IMR-90 (cell line): ENCODE measurements around the gene IL18. TPM values are rescaled to one million over a fixed set of nuclear protein-coding genes. Genes with fewer than 3 reads are reported as not detected.

Experiments used
- ATAC-seq: fragments of 200-7000 bp; cut with Tn5 transposase; 2 replicates; pipeline ENCODE4 v1.9.1; 2020; ENCODE audit warnings: low read depth, mild to moderate bottlenecking, moderate library complexity
- BruUV-seq: library from RNA; stranded (reverse); fragments of 400-500 nt; replicated peaks from 2 replicates; lab custom pipeline; 2021; lab: Mats Ljungman, UMichigan
- CTCF ChIA-PET: fragments of 300-600 bp; formaldehyde crosslinking; extraction: SDS; loops from one replicate; lab custom pipeline; 2021; ENCODE audit warnings: antibody characterized with exemption; lab: Yijun Ruan, JAX
- POLR2A ChIA-PET: fragments of 300-600 bp; sonication (Branson Sonifier 250); formaldehyde crosslinking; loops from one replicate; lab custom pipeline; 2022; ENCODE audit warnings: antibody characterized with exemption; ENCODE audit not compliant: unreplicated experiment; lab: Charles Lee
- DNase-seq: peaks from one replicate; pipeline ENCODE4 v3.0.0; 2013
- H2AFZ ChIP-seq: replicated peaks from 2 replicates; pipeline ENCODE3; 2013; ENCODE audit warnings: low read length, mild to moderate bottlenecking; ENCODE audit not compliant: poor library complexity
- H2AK5ac ChIP-seq: 2 replicates; pipeline ENCODE4 v1.6.1; 2013; ENCODE audit warnings: low read depth, low read length, inconsistent platforms
- H2AK9ac ChIP-seq: replicated peaks from 2 replicates; pipeline ENCODE3; 2013; ENCODE audit warnings: mild to moderate bottlenecking, low read depth, low read length, moderate library complexity; ENCODE audit not compliant: poor library complexity
- H2BK120ac ChIP-seq: 2 replicates; pipeline ENCODE4 v1.6.1; 2013; ENCODE audit warnings: low read depth, low read length, inconsistent platforms
- H2BK15ac ChIP-seq: 3 replicates; pipeline ENCODE4 v1.6.1; 2013; ENCODE audit warnings: low read depth, low read length, inconsistent platforms
- H2BK20ac ChIP-seq: 2 replicates; pipeline ENCODE4 v1.6.1; 2013; ENCODE audit warnings: low read depth, mild to moderate bottlenecking, inconsistent platforms, low read length, moderate library complexity
- H2BK5ac ChIP-seq: 2 replicates; pipeline ENCODE4 v1.6.1; 2013; ENCODE audit warnings: mild to moderate bottlenecking, low read depth, low read length, inconsistent platforms; ENCODE audit not compliant: poor library complexity, severe bottlenecking
- H3K14ac ChIP-seq: replicated peaks from 2 replicates; pipeline ENCODE4 v1.6.1; 2013; ENCODE audit warnings: low read depth, low read length, inconsistent platforms
- H3K18ac ChIP-seq: 2 replicates; pipeline ENCODE4 v1.6.1; 2013; ENCODE audit warnings: low read depth, low read length, control low read depth
- H3K23ac ChIP-seq: 2 replicates; pipeline ENCODE4 v1.6.1; 2013; ENCODE audit warnings: low read depth, low read length, inconsistent platforms
- H3K27ac ChIP-seq: 2 replicates; pipeline ENCODE4 v1.5.1; 2013; ENCODE audit warnings: mild to moderate bottlenecking, control low read depth, low read length; ENCODE audit not compliant: insufficient read depth
- H3K27me3 ChIP-seq: 2 replicates; pipeline ENCODE4 v1.6.1; 2013; ENCODE audit warnings: low read length; ENCODE audit not compliant: control insufficient read depth, insufficient read depth
- H3K36me3 ChIP-seq: 2 replicates; pipeline ENCODE4 v1.6.1; 2013; ENCODE audit warnings: low read length, mixed read lengths; ENCODE audit not compliant: control insufficient read depth, insufficient read depth
- H3K4ac ChIP-seq: 2 replicates; pipeline ENCODE4 v1.6.1; 2013; ENCODE audit warnings: low read depth, low read length, inconsistent platforms
- H3K4me1 ChIP-seq: 2 replicates; pipeline ENCODE4 v1.6.1; 2013; ENCODE audit warnings: low read length, mixed read lengths; ENCODE audit not compliant: control insufficient read depth, insufficient read depth
- H3K4me2 ChIP-seq: 2 replicates; pipeline ENCODE4 v1.6.1; 2013; ENCODE audit warnings: low read depth, mild to moderate bottlenecking, control low read depth, low read length, moderate library complexity
- H3K4me3 ChIP-seq: 2 replicates; pipeline ENCODE4 v1.5.1; 2013; ENCODE audit warnings: low read depth, mild to moderate bottlenecking, control low read depth, low read length, moderate library complexity; ENCODE audit not compliant: insufficient read depth
- H3K56ac ChIP-seq: 2 replicates; pipeline ENCODE4 v1.6.1; 2013; ENCODE audit warnings: low read length, inconsistent platforms; ENCODE audit not compliant: insufficient read depth; ENCODE audit errors: extremely low read depth
- H3K79me1 ChIP-seq, 2 experiments: 2 replicates each; pipeline ENCODE4 v1.6.1; 2013; ENCODE audit warnings: low read length in 2 of 2, inconsistent platforms in 1 of 2, low read depth in 1 of 2
- H3K9ac ChIP-seq: 2 replicates; pipeline ENCODE4 v1.6.1; 2013; ENCODE audit warnings: low read depth, low read length, control low read depth
- H3K9me1 ChIP-seq: 2 replicates; pipeline ENCODE4 v1.6.1; 2013; ENCODE audit warnings: low read length, inconsistent platforms; ENCODE audit not compliant: insufficient read depth
- H3K9me3 ChIP-seq: 2 replicates; pipeline ENCODE4 v1.6.1; 2013; ENCODE audit warnings: low read length; ENCODE audit not compliant: control insufficient read depth, insufficient read depth
- H4K20me1 ChIP-seq: 2 replicates; pipeline ENCODE4 v1.6.1; 2013; ENCODE audit warnings: low read length, inconsistent platforms; ENCODE audit not compliant: insufficient read depth
- H4K5ac ChIP-seq: 2 replicates; pipeline ENCODE4 v1.6.1; 2013; ENCODE audit warnings: mild to moderate bottlenecking, low read depth, low read length, control low read depth
- H4K8ac ChIP-seq, 2 experiments: 2 replicates each; pipeline ENCODE4 v1.6.1; 2013; ENCODE audit warnings: low read depth in 2 of 2, low read length in 2 of 2, control low read depth in 1 of 2, inconsistent platforms in 1 of 2
- H4K91ac ChIP-seq: 2 replicates; pipeline ENCODE4 v1.6.1; 2013; ENCODE audit warnings: low read depth, low read length, inconsistent platforms; ENCODE audit not compliant: insufficient read depth
- CEBPB ChIP-seq: IDR thresholded peaks from 2 replicates; pipeline ENCODE4 v1.6.1; 2012; ENCODE audit warnings: low read depth, low read length, improper control_type of control experiment
- CHD1 ChIP-seq: IDR thresholded peaks from 2 replicates; pipeline ENCODE4 v1.6.1; 2012; ENCODE audit warnings: low read depth, low read length, improper control_type of control experiment
- CTCF ChIP-seq: conservative IDR thresholded peaks from 2 replicates; pipeline ENCODE4 v1.5.1; 2012; ENCODE audit warnings: mild to moderate bottlenecking, low read depth, low read length, improper control_type of control experiment
- FOS ChIP-seq: fragments of 150-350 bp; IDR thresholded peaks from 2 replicates; pipeline ENCODE4 v1.6.1; 2016; ENCODE audit warnings: low read depth, low read length
- MAFK ChIP-seq: IDR thresholded peaks from 2 replicates; pipeline ENCODE4 v1.6.1; 2012; ENCODE audit warnings: low read depth, low read length, improper control_type of control experiment
- NFE2L2 ChIP-seq: fragments of 150-350 bp; IDR thresholded peaks from 2 replicates; pipeline ENCODE4 v1.6.1; 2016; ENCODE audit warnings: low read depth, mild to moderate bottlenecking, low read length
- POLR2A ChIP-seq: IDR thresholded peaks from 2 replicates; pipeline ENCODE4 v1.6.1; 2012; ENCODE audit warnings: mild to moderate bottlenecking, low read depth, low read length
- RAD21 ChIP-seq: IDR thresholded peaks from 2 replicates; pipeline ENCODE4 v1.6.1; 2012; ENCODE audit warnings: low read length, improper control_type of control experiment
- RFX5 ChIP-seq: IDR thresholded peaks from 2 replicates; pipeline ENCODE4 v1.8.0; 2012; ENCODE audit warnings: low read depth, mild to moderate bottlenecking, low read length, moderate library complexity
- WGBS, 2 experiments: methylation state at CpG; one replicate each; pipeline versions ENCODE4 v1.1.5 to v1.1.7; 2013; ENCODE audit warnings: missing lambda C conversion rate in 2 of 2; ENCODE audit not compliant: insufficient read length in 1 of 2; ENCODE audit errors: extremely low coverage in 2 of 2; 5-methylcytosine and 5-hydroxymethylcytosine counted together
- dilution Hi-C: fragments of 300-500 bp; cut with HindIII; formaldehyde crosslinking; loops from one replicate; pipeline ENCODE4 v1.14.3; 2018; ENCODE audit warnings: low sequenced_read_pairs; ENCODE audit not compliant: unreplicated experiment
- in situ Hi-C: fragments of 300-500 bp; cut with MboI; formaldehyde crosslinking; loops from 3 replicates; pipeline ENCODE4 v1.14.3; 2019; ENCODE audit warnings: low sequenced_read_pairs, inconsistent platforms, mixed read lengths
- intact Hi-C: fragments of 100-400 bp; cut with micrococcal nuclease; formaldehyde crosslinking; loops from 2 replicates; pipeline ENCODE4 v1.10.0; 2022
- polyA plus RNA-seq, 3 experiments: library from polyadenylated mRNA; depleted of rRNA; stranded (reverse); fragments of >200 nt; gene quantifications; 2 replicates each; pipeline ENCODE4 v1.2.3, GENCODE V29; 2012; ENCODE audit warnings: low replicate concordance in 1 of 3
- total RNA-seq: library from RNA; depleted of rRNA; stranded (reverse); fragments of >200 nt; gene quantifications from 2 replicates; pipeline ENCODE4 v1.2.3, GENCODE V29; 2012

Gene IL18
- total and polyA plus RNA-seq, 2 of the 4 experiments (the other 2 are of a cell fraction): 0.54 to 0.96 TPM

DNA sequence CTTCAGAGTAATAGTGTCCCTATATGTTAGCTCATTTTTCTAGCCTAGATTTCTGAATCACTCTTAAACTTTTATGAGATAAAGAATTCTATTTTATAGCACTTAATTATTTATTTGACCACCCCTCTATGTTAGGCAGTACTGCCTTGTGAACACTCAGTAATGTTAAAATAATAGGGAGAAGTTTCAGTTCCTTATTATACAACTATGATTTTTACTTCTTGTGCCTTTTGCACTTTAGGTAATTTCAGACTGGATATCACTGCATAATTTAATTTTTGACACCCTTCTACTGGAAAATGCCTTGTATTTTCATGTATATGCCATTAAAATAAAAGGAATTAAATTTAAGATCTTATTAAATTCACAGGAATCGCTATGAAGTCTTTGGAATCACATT, 14.5 kb upstream of the IL18 start:
- no peak overlapping the region for H3K4me2 ChIP-seq
- H2AK9ac ChIP-seq: no peak overlapping the region
- no peak overlapping the region for H2BK20ac ChIP-seq
- peaks cover 2% of the 10 kb centered on the region; the same call in 1 of the 2 replicates for H3K4me1 ChIP-seq
- no peak overlapping the region for H4K5ac ChIP-seq
- in situ Hi-C loops (no loop called here), dilution Hi-C loops (no loop called here), intact Hi-C loops (loop anchor here (5.0 kb wide), 1 partner anchor 34 kb away; no protein-coding TSS in a partner anchor)
- H3K9ac ChIP-seq: no peak overlapping the region
- H4K20me1 ChIP-seq: no peaks in the 10 kb centered on the region
- no peak overlapping the region for H3K27ac ChIP-seq
- no peak overlapping the region for H3K14ac ChIP-seq
- no peak overlapping the region for H3K23ac ChIP-seq
- no peak overlapping the region for H2AFZ ChIP-seq
- no peak overlapping the region for H3K56ac ChIP-seq
- no peak overlapping the region for H2BK15ac ChIP-seq
- CTCF ChIA-PET: no interaction called here
- POLR2A ChIA-PET: no interaction called here
- H3K4me3 ChIP-seq: no peak overlapping the region
- ATAC-seq: no peak
- DNase-seq: no peak
- H3K27me3 ChIP-seq: peaks cover 3% of the 10 kb centered on the region; the same call in 1 of the 2 replicates
- H2BK5ac ChIP-seq: no peak overlapping the region
- TF ChIP-seq MAFK (no peak), POLR2A (no peak), NFE2L2 (no peak), FOS (no peak), RAD21 (no peak), CHD1 (no peak), CTCF (no peak), RFX5 (no peak), CEBPB (no peak)
- H3K9me3 ChIP-seq: no peaks in the 10 kb centered on the region
- H3K18ac ChIP-seq: no peak overlapping the region
- no peaks in the 10 kb centered on the region for H3K79me1 ChIP-seq
- no peaks in the 10 kb centered on the region for H3K9me1 ChIP-seq
- H2BK120ac ChIP-seq: no peak overlapping the region
- no CpG with 5 or more reads among the region's 1 CpG for WGBS, 2 experiments
- H4K91ac ChIP-seq: no peak overlapping the region
- H4K8ac ChIP-seq: no peak overlapping the region
- H2AK5ac ChIP-seq: no peak overlapping the region
- H3K4ac ChIP-seq: no peak overlapping the region
- no peaks in the 10 kb centered on the region for H3K36me3 ChIP-seq
- BruUV-seq: no TSS peak
